Retina (tissue), 1 donor: ENCODE measurements around the gene RAB13.

ENCODE experiments used
- DNase-seq: peaks from one replicate; pipeline ENCODE4 v3.0.0-alpha.2; 2016

The RAB13 gene

DNA sequence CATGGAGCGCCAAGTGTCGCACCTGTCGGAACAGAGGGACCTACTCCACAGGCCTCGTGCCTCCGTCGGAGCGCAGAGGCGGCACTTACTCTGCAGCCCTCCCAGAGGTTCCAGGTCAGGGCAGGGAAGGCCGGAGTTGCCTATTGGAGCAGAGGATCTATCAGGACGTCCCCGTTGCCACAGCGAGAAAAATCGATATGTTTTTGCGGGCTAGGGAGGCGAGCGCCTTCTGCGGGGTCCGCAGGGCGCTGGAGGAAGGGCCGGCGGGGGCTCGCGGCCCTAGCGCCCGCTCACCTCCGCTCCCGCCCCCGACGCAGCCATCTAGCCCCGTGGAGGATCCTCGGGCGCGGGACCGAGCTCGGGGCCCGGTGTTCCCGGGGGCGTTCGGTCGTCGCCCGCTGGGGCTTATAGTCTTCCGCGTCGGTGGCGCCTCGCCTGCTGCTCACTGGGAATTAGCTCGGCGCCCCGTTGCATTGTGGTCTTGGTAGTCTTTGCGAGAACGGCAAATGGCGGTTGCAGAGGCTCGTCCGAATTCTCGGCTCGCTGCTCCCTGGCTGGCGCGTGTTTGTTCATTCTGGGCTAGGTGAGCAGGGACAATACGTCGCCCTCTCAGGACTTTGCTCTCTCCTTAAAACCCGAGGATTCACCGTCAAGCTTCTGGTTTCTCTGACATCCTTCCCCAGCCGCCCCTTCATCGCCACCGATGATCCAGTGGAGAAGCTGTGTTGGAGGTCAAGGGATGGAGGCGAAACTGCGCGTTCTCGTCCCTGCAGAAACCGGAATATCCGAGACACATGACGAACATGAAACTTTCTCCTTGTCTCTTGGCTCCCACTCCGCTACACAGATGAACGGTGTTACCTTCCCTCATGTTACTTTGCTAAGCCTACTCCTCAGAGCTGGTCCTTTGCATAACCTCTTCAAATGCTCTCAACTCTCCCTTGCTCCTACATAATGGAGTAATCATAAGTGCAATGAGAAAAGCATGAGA, 8.6 kb downstream of the RAB13 start, which contains the start of gene JTB:
Gene JTB (minus strand): TSS at position 425 of the 991 bp plus-strand sequence. CDS start 422 bp downstream, at position 3.
- DNase-seq = peak; percentile 95

- DNase-seq = no peak
Measured at GRCh38 chr1:153976819-153977249, 9.3 kb downstream of the RAB13 start.

DNA sequence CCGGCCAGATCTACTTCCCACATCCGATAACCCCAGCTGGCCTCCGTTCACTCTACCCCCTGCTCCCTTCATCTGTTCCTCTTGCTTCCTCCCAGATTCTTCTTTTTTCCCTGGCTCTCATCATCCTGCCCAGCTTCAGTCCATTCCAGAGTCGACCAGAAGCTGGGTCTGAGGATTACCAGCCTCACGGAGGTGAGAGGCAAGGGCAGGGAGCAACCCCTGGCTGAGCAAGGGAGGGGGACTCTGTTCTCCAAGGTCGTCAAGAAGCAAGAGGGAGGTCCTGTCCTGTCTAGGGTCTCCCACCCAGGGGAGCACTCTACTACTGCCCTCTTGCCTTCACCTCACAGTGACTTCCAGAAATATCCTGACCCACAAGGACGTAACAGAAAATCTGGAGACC, 12.6 kb downstream of the RAB13 start:
- no peak for DNase-seq

DNA sequence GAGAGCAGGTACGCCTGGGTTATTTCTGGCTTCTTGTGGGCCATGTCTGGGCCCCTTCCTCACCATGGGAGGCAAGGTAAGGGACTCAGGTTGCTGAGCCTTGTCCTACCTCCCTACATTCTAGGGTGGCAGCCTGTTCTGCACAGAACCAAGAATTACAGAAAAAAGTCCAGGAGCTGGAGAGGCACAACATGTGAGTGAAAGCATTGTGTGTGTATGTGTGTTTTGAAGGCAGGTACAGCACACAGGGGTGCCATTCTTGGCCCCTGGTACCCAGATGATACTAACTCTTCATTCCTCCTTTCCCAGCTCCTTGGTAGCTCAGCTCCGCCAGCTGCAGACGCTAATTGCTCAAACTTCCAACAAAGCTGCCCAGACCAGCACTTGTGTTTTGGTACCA, 13.1 kb downstream of the RAB13 start:
- no peak for DNase-seq

DNA sequence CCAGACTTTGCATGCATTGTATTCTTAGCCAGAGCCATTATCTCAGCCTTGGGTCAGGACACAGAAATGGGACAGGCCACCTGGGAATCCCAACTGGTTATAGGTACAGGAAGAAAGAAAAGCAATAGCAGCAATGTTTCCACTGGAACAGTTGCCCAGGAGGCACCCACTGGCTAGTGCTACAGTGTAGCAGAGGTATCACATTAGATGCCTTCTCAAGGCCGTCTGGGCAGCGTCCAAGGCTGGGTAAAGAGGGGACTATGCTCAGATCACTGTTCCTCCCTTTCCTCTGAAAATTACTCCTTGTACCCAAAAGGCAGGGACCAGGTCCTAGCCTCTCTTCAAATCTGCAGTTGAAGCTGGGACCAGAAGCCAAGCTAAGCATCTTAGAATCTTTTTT, 15.8 kb downstream of the RAB13 start:
- DNase-seq = no peak

DNA sequence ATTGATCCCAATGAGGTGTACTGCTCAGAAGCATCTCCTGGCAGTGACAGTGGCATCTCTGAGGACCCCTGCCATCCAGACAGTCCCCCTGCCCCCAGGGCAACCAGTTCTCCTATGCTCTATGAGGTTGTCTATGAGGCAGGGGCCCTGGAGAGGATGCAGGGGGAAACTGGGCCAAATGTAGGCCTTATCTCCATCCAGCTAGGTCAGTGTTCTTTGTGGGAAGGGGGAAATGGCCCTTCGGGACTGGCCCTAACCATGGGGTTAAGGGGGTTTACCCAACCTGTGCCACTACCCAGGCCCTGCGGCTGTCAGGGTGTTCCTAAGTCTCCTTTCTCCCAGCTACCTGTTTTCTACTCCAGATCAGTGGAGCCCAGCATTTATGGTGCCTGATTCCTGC, 17.2 kb downstream of the RAB13 start:
- DNase-seq = no peak

- DNase-seq = peak; percentile 50
Measured at GRCh38 chr1:153968408-153968807, 17.7 kb downstream of the RAB13 start.

DNA sequence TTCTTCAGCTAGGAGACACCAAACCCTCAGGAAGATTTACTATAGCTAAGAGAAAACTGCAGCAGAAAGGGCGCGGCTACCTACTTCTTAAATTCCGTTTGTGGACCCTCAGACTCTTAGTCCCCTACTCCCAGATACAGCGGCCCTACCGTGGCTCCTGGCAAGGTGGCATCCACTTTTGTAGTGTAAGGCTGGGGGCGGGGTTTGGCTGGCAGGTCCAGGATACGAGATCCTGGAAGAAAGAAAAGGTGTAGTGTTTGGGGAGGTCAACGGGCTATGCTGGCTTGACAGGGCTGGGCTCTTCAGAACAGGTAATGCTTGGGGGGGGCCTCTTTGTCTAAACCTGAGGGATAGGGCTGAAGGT, 18.2 kb downstream of the RAB13 start:
- no peak for DNase-seq

DNA sequence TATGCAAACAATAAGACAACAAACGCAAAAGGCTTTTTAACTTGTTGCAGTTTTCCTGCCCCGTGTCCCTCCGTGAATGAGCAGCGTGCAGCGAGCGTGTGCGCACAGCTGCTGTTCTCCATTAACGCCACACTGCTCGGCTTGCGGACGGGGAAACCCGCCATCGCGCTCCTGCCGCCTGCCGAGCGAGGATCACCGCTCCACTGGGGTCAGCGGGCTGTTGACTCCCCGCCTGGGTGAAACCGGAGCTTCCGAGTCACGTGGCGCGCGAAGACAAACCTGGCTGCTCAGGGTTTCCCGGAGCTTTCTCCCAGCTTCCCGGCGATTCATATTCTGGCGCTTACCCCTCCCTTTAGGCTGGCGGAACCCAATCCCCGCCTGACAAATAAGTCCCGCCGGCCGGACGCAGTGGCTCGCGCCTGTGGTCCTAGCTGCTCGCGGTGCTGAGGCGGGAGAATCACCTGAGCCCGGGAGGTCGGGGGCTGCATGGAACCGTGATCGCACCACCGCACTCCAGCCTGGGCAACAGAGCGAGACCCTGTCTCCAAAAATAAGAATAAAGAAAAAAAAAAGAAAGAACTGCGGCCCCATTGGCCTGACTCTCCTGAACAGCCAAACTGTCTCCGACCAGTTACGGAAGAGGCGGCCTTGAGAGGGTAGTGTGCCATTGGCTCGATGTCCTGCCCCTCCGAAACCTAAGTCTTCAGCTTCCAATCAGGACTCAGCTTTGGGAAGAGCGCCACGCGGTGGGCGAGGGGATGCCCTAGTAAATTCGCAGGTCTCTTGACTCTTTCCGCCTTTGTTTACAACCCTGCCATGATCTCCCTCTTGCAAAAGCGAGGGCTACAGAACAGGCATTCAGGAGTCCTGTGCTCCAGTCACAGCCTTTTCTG, 18.8 kb downstream of the RAB13 start, which contains the start of gene CREB3L4:
Gene CREB3L4 (plus strand): TSS at position 796 of the 893 bp plus-strand sequence. CDS start 624 bp downstream, outside the sequence.
- peak; percentile 97 for DNase-seq

DNA sequence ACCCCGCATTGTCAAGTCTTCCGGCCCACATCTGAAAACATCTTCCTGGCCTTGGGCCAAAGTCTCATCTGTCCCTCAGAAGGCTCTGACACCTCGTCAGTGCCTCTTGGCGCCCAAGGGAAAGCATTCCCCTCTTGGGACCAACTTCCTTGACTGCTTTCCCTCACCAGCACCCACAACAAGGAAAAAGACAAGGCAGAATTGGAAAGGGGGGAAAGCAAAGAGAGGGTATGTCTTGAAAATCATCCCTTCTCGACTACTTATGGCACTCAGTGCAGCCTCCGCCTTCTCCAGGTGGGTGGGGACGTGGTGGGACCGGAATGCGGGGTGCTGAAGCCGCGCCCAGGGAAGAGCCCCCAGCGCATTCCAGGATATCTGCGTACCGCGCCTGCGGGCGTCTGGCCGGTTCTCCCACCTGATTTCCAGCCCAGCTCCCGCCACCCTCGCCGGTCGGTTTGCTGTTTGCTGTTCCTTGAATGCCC, 22.2 kb downstream of the RAB13 start:
- no peak for DNase-seq

DNA sequence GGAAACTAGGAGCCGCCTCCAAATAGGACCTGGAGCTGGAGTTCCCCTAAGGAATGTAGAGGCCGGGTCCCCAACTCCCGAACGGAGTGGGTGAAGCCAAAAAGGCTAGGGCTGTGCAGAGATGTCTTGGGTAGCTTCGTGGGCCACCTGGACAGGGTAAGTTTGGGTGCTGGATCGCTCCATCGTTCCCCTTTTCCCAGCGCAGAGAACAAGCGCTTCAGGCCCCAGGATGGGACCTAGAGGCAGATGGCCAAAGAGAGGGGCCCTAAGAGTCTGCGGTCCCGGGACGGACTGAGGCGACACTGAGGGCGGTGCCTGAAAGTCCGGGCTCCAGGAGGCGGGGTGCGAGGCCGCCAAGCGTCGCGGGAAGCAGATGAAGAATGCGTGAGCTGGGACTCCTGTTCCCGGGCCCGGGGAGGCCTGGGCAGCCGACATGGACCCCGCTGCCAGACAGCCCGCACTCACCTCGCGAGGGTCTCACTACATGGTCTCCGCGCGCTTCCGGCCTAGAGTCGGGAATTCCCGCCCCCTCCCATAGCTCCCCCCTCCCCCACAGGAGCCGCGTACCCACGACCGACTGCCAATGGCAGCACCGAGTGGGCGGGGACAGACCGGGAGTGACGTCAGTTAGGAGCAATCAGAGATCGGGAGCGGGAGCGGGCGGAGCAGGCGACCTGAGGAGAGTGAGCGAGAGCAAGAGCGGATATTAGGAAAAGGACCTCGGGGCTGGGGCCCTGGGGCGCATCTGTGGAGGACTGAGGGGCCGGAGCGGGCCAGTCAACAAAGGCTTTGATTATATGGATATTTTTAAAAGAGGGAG, 22.9 kb downstream of the RAB13 start, which contains the start of gene SLC39A1:
Gene SLC39A1 (minus strand): TSS at position 508 of the 820 bp plus-strand sequence. CDS start 822 bp downstream, outside the sequence.
- DNase-seq = peak; percentile 95

- no peak for DNase-seq
Measured at GRCh38 chr1:153962088-153963029, 23.8 kb downstream of the RAB13 start.

DNA sequence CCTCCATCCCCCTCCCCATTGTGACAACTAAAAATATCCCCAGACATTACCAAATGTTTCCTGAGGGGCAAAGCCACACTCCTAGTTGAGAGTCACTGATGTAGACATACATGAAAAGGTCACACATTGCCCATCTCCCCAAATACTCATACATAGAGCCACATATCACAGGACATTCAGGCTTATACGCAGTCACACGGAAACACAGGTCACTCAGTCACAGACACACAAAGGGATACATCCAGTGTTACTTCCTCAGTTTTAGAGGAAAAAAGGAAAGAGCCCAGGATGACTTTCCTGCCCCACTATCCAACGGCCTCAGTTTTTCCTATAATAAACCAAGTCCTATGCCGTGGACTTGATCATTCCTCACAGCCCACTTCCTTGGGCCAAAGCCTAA, 24.7 kb downstream of the RAB13 start:
- DNase-seq = no peak

GRCh38 chr1:153960206-153960605, 25.9 kb downstream of the RAB13 start:
- no peak for DNase-seq

GRCh38 chr1:153959454-153959853, 26.7 kb downstream of the RAB13 start:
- no peak for DNase-seq

GRCh38 chr1:153958961-153959260, 27.2 kb downstream of the RAB13 start:
- no peak for DNase-seq

DNA sequence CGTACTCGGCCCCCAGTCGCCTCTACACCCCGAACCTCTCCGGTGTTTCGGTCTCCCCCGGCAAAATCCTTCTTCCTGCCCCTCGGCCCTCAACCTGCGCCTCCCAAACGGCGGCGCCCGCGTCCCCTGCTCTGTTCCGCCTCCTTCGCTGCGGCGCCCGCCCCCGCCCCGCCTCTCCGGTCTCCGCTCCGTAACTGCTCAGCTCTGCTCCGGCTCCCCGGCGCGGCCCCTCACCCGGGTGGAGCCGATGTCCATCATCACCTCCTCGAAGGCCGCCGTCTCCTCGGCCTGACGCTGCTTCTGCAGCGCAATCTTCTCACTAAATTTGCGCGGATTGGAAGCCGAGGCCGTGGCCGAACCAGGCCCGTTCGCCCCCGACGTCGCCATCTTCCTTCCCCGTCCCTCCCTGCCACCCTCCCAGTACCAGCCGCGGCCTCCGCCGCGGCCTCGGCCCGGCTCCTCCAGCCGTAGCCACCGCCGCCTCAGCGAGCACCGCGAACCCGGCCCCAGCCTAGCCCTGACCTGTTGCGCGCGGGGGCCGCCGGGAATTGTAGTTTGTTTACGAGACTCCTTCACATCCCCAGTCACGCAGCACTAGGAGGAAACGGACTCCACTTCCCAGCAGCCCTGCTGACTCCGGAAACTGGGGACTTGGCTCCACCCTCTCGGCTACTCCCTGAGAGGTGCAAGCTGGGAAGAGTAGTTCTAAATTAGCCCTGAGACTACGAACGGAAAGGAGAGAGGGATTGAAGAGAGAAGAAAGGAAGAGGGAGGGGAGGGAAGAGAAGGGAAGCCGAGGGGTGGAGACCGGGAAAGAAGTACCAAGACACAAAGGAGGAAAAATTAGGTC, 27.8 kb downstream of the RAB13 start, which contains the start of gene CRTC2:
Gene CRTC2 (minus strand): TSS at position 502 of the 850 bp plus-strand sequence. CDS start 115 bp downstream, at position 387.
- peak; percentile 100 for DNase-seq

- DNase-seq = no peak
Measured at GRCh38 chr1:153957744-153958110, 28.4 kb downstream of the RAB13 start.

- DNase-seq = no peak
Measured at GRCh38 chr1:153956997-153957715, 29.0 kb downstream of the RAB13 start.
